Smooth muscle cell (in vitro differentiated cells): ENCODE data around the gene C10orf53. TPM values are rescaled to one million over a fixed set of nuclear protein-coding genes. Genes with fewer than 3 reads are reported as not detected.

Experiments used
- DNase-seq: peaks from one replicate; lab custom pipeline; 2025; ENCODE audit not compliant: unreplicated experiment; lab: John Stamatoyannopoulos, UW
- H2AFZ ChIP-seq: fragments of 200-600 bp; sonication (generic); 2 replicates; pipeline ENCODE4 v1.6.0; 2016; ENCODE audit warnings: antibody characterized with exemption, low read depth, mild to moderate bottlenecking
- H3F3A ChIP-seq: fragments of 200-600 bp; sonication (generic); 2 replicates; pipeline ENCODE4 v1.6.0; 2017; ENCODE audit warnings: antibody characterized with exemption, low read depth
- H3K27ac ChIP-seq: fragments of 200-600 bp; sonication (generic); 2 replicates; pipeline ENCODE4 v1.5.1; 2016; ENCODE audit warnings: low read depth, mild to moderate bottlenecking
- H3K27me3 ChIP-seq: fragments of 200-600 bp; sonication (generic); 2 replicates; pipeline ENCODE4 v1.6.1; 2016; ENCODE audit warnings: low read depth, mild to moderate bottlenecking
- H3K36me3 ChIP-seq: fragments of 200-600 bp; sonication (generic); 2 replicates; pipeline ENCODE4 v1.5.1; 2016; ENCODE audit warnings: low read depth
- H3K4me1 ChIP-seq: fragments of 200-600 bp; sonication (generic); 2 replicates; pipeline ENCODE4 v1.5.1; 2016; ENCODE audit warnings: low read depth
- H3K4me2 ChIP-seq: fragments of 200-600 bp; sonication (generic); 2 replicates; pipeline ENCODE4 v1.6.0; 2016; ENCODE audit warnings: mild to moderate bottlenecking
- H3K4me3 ChIP-seq: fragments of 200-600 bp; sonication (generic); 2 replicates; pipeline ENCODE4 v1.5.1; 2016; ENCODE audit warnings: mild to moderate bottlenecking
- H3K79me2 ChIP-seq: fragments of 200-600 bp; sonication (generic); 2 replicates; pipeline ENCODE4 v1.6.0; 2016; ENCODE audit warnings: low read depth, mild to moderate bottlenecking
- H3K9ac ChIP-seq: fragments of 200-600 bp; sonication (generic); 2 replicates; pipeline ENCODE4 v1.6.0; 2016; ENCODE audit warnings: low read depth
- H3K9me3 ChIP-seq: fragments of 200-600 bp; sonication (generic); replicated peaks from 2 replicates; pipeline ENCODE4 v1.5.1; 2016; ENCODE audit warnings: low read depth
- H4K20me1 ChIP-seq: fragments of 200-600 bp; sonication (generic); 2 replicates; pipeline ENCODE4 v1.6.0; 2016; ENCODE audit warnings: low read depth
- CTCF ChIP-seq: fragments of 200-600 bp; sonication (generic); IDR thresholded peaks from 2 replicates; pipeline ENCODE4 v1.5.1; 2017; ENCODE audit warnings: borderline replicate concordance, mild to moderate bottlenecking, antibody characterized with exemption; ENCODE audit not compliant: insufficient read depth, poor library complexity, severe bottlenecking
- whole genome bisulfite sequencing: methylation state at CpG from one replicate; pipeline ENCODE4 v1.1.7; 2016; ENCODE audit warnings: low lambda C conversion rate; 5-methylcytosine and 5-hydroxymethylcytosine counted together
- polyA plus RNA-seq: library from polyadenylated mRNA; unstranded; fragments of >200 nt; fragmentation: Nextera tagmentation; extraction: Ambion mirVana; gene quantifications from 2 replicates; pipeline ENCODE4 v1.2.1, GENCODE V29; 2016
- total RNA-seq: library from RNA; depleted of rRNA; stranded (reverse); fragments of >200 nt; gene quantifications from 2 replicates; pipeline ENCODE4 v1.2.3, GENCODE V29; 2014

The C10orf53 gene
- total and polyA plus RNA-seq, 2 experiments from 2014 or later: not detected

- no peak overlapping the region for H3K4me2 ChIP-seq
Measured at GRCh38 chr10:49664842-49665355, 14.6 kb upstream of the C10orf53 start.

GRCh38 chr10:49666054-49666615 lies 13.3 kb upstream of the C10orf53 start:
- no peaks in the 10 kb centered on the region for H3K4me1 ChIP-seq
- WGBS: 64% methylated on average over 2 of the region's 2 CpGs
- TF ChIP-seq CTCF: no peak

More at GRCh38 chr10:49664842-49665355, 14.6 kb upstream of the C10orf53 start:
- no peaks in the 10 kb centered on the region for H4K20me1 ChIP-seq
- no peaks in the 10 kb centered on the region for H3K79me2 ChIP-seq
- no peak for TF ChIP-seq CTCF
- peaks cover 9% of the 10 kb centered on the region for H3K27me3 ChIP-seq
- H3K9me3 ChIP-seq: no peaks in the 10 kb centered on the region
- H3F3A ChIP-seq: no peaks in the 10 kb centered on the region
- WGBS: 80% methylated on average over 4 of the region's 4 CpGs
- no peaks in the 10 kb centered on the region for H3K36me3 ChIP-seq
- H3K4me1 ChIP-seq: no peaks in the 10 kb centered on the region
- H3K4me3 ChIP-seq: no peak overlapping the region
- H2AFZ ChIP-seq: no peak overlapping the region
- DNase-seq: no peak
- no peak overlapping the region for H3K9ac ChIP-seq
- H3K27ac ChIP-seq: no peak overlapping the region

GRCh38 chr10:49666685-49667084 lies 12.8 kb upstream of the C10orf53 start:
- no peaks in the 10 kb centered on the region for H3K36me3 ChIP-seq
- no peak for TF ChIP-seq CTCF
- no peaks in the 10 kb centered on the region for H3F3A ChIP-seq
- no peak overlapping the region for H3K4me2 ChIP-seq
- no peaks in the 10 kb centered on the region for H3K79me2 ChIP-seq
- H3K4me3 ChIP-seq: no peak overlapping the region
- H4K20me1 ChIP-seq: no peaks in the 10 kb centered on the region
- peaks cover 13% of the 10 kb centered on the region for H3K27me3 ChIP-seq
- no peak overlapping the region for H2AFZ ChIP-seq
- DNase-seq: no peak
- H3K27ac ChIP-seq: no peak overlapping the region
- no peak overlapping the region for H3K9ac ChIP-seq
- 91% methylated on average over 5 of the region's 5 CpGs for WGBS
- no peaks in the 10 kb centered on the region for H3K9me3 ChIP-seq
- no peaks in the 10 kb centered on the region for H3K4me1 ChIP-seq

More at GRCh38 chr10:49666054-49666615, 13.3 kb upstream of the C10orf53 start:
- Histone ChIP-seq H3K79me2 (no peaks in the 10 kb centered on the region), H4K20me1 (no peaks in the 10 kb centered on the region), H3K4me3 (no peak overlapping the region), H3K4me2 (no peak overlapping the region), H3K9me3 (no peaks in the 10 kb centered on the region), H3K9ac (no peak overlapping the region), H3K27ac (no peak overlapping the region), H3F3A (no peaks in the 10 kb centered on the region), H2AFZ (no peak overlapping the region), H3K36me3 (no peaks in the 10 kb centered on the region), H3K27me3 (peaks cover 13% of the 10 kb centered on the region)
- DNase-seq: no peak

- H3K27ac ChIP-seq: no peak overlapping the region
- H3K36me3 ChIP-seq: no peaks in the 10 kb centered on the region
- no peak overlapping the region for H3K9ac ChIP-seq
- H2AFZ ChIP-seq: no peak overlapping the region
- no peak overlapping the region for H3K4me2 ChIP-seq
- no peaks in the 10 kb centered on the region for H3K79me2 ChIP-seq
- no peak for TF ChIP-seq CTCF
- no peaks in the 10 kb centered on the region for H4K20me1 ChIP-seq
- H3K9me3 ChIP-seq: no peaks in the 10 kb centered on the region
- peaks cover 13% of the 10 kb centered on the region for H3K27me3 ChIP-seq
- no peaks in the 10 kb centered on the region for H3F3A ChIP-seq
- H3K4me3 ChIP-seq: no peak overlapping the region
- no peaks in the 10 kb centered on the region for H3K4me1 ChIP-seq
- 81% methylated on average over 2 of the region's 2 CpGs for WGBS
- no peak for DNase-seq
Measured at GRCh38 chr10:49667991-49668390, 11.5 kb upstream of the C10orf53 start.
